ENCODE data around the gene HDAC9.
A peak's percentile ranks its signal among the peaks of the same experiment; 100 is the strongest.

The HDAC9 gene

GRCh38 chr7:18590241-18590640 is 94.7 kb downstream of the HDAC9 start:
- Histone ChIP-seq H3K27me3 (ENCODE audit: insufficient read depth, low read depth) (no peaks in the 10 kb centered on the region), H3K4me3 (IDR thresholded peaks at IDR 0.05; ENCODE audit: insufficient read depth, low read depth, low read length) (no peak overlapping the region), H3K79me2 (ENCODE audit: insufficient read depth, low read depth) (no peaks in the 10 kb centered on the region), H3K36me3 (ENCODE audit: insufficient read depth) (0 out of 2 replicates have a peak, but pooled peaks cover 3% of the 10 kb centered on the region), H3K9ac (no peak overlapping the region), H2AFZ (ENCODE audit: low read depth) (no peak overlapping the region), H3K27ac (no peak overlapping the region), H3K4me1 (ENCODE audit: low read depth, poor library complexity, severe bottlenecking) (no peaks in the 10 kb centered on the region), H4K20me1 (ENCODE audit: insufficient read depth) (no peaks in the 10 kb centered on the region), H3K4me2 (no peak overlapping the region)
- TF ChIP-seq CTCF (conservative IDR thresholded peaks at IDR 0.05; ENCODE audit: low read depth, low read length) = no peak

- H3K4me2 ChIP-seq = no peak overlapping the region
- H3K36me3 ChIP-seq (ENCODE audit: insufficient read depth) = 0 out of 2 replicates have a peak, but pooled peaks cover 3% of the 10 kb centered on the region
- H3K27me3 ChIP-seq (ENCODE audit: insufficient read depth, low read depth) = no peaks in the 10 kb centered on the region
- no peak overlapping the region for H3K27ac ChIP-seq
- no peak overlapping the region for H3K9ac ChIP-seq
- TF ChIP-seq CTCF (conservative IDR thresholded peaks at IDR 0.05; ENCODE audit: low read depth, low read length) = peak; percentile 48
- H3K4me1 ChIP-seq (ENCODE audit: low read depth, poor library complexity, severe bottlenecking) = no peaks in the 10 kb centered on the region
- H3K4me3 ChIP-seq (IDR thresholded peaks at IDR 0.05; ENCODE audit: insufficient read depth, low read depth, low read length) = no peak overlapping the region
- H4K20me1 ChIP-seq (ENCODE audit: insufficient read depth) = no peaks in the 10 kb centered on the region
- no peak overlapping the region for H2AFZ ChIP-seq (ENCODE audit: low read depth)
- no peaks in the 10 kb centered on the region for H3K79me2 ChIP-seq (ENCODE audit: insufficient read depth, low read depth)
Observed at GRCh38 chr7:18590744-18591340, 95.3 kb downstream of the HDAC9 start.

- H3K27ac ChIP-seq = no peak overlapping the region
- no peak overlapping the region for H2AFZ ChIP-seq (ENCODE audit: low read depth)
- TF ChIP-seq CTCF (conservative IDR thresholded peaks at IDR 0.05; ENCODE audit: low read depth, low read length) = no peak
- H3K79me2 ChIP-seq (ENCODE audit: insufficient read depth, low read depth) = no peaks in the 10 kb centered on the region
- no peaks in the 10 kb centered on the region for H3K4me1 ChIP-seq (ENCODE audit: low read depth, poor library complexity, severe bottlenecking)
- H3K9ac ChIP-seq = no peak overlapping the region
- 0 out of 2 replicates have a peak, but pooled peaks cover 3% of the 10 kb centered on the region for H3K36me3 ChIP-seq (ENCODE audit: insufficient read depth)
- H3K4me3 ChIP-seq (IDR thresholded peaks at IDR 0.05; ENCODE audit: insufficient read depth, low read depth, low read length) = no peak overlapping the region
- no peaks in the 10 kb centered on the region for H3K27me3 ChIP-seq (ENCODE audit: insufficient read depth, low read depth)
- no peak overlapping the region for H3K4me2 ChIP-seq
- no peaks in the 10 kb centered on the region for H4K20me1 ChIP-seq (ENCODE audit: insufficient read depth)
Observed at GRCh38 chr7:18593602-18594279, 98.2 kb downstream of the HDAC9 start.

GRCh38 chr7:18597754-18598153 is 102.2 kb downstream of the HDAC9 start:
- no peaks in the 10 kb centered on the region for H4K20me1 ChIP-seq (ENCODE audit: insufficient read depth)
- no peaks in the 10 kb centered on the region for H3K27me3 ChIP-seq (ENCODE audit: insufficient read depth, low read depth)
- no peaks in the 10 kb centered on the region for H3K36me3 ChIP-seq (ENCODE audit: insufficient read depth)
- H2AFZ ChIP-seq (ENCODE audit: low read depth) = no peak overlapping the region
- H3K4me3 ChIP-seq (IDR thresholded peaks at IDR 0.05; ENCODE audit: insufficient read depth, low read depth, low read length) = no peak overlapping the region
- H3K79me2 ChIP-seq (ENCODE audit: insufficient read depth, low read depth) = no peaks in the 10 kb centered on the region
- no peak overlapping the region for H3K9ac ChIP-seq
- no peak overlapping the region for H3K4me2 ChIP-seq
- no peaks in the 10 kb centered on the region for H3K4me1 ChIP-seq (ENCODE audit: low read depth, poor library complexity, severe bottlenecking)
- H3K27ac ChIP-seq = no peak overlapping the region
- TF ChIP-seq CTCF (conservative IDR thresholded peaks at IDR 0.05; ENCODE audit: low read depth, low read length) = no peak
